ENCODE measurements around the gene CLEC19A. TPM values are rescaled to one million over a fixed set of nuclear protein-coding genes. Genes with fewer than 3 reads are reported as not detected.
A peak's percentile ranks its signal among the peaks of the same experiment; 100 is the strongest.

The CLEC19A gene
- total and polyA plus RNA-seq, 2 experiments from 2014 or later, result not detected

GRCh38 chr16:19264123-19264673, 21.3 kb upstream of the CLEC19A start:
- no peak for ATAC-seq
- Histone ChIP-seq H3K27me3 (ENCODE audit: insufficient read depth) (no peaks in the 10 kb centered on the region), H3K36me3 (ENCODE audit: insufficient read depth) (no peaks in the 10 kb centered on the region), H4K20me1 (replicated peaks; ENCODE audit: insufficient read depth) (no peaks in the 10 kb centered on the region), H3K4me3 (no peak overlapping the region), H3K79me2 (replicated peaks; ENCODE audit: insufficient read depth) (no peaks in the 10 kb centered on the region), H3K4me1 (ENCODE audit: insufficient read depth) (no peaks in the 10 kb centered on the region), H3F3A (replicated peaks; ENCODE audit: low read depth) (no peaks in the 10 kb centered on the region), H3K4me2 (no peak overlapping the region), H2AFZ (no peak overlapping the region), H3K9me2 (ENCODE audit: insufficient read depth) (peaks cover 7% of the 10 kb centered on the region), H3K27ac (ENCODE audit: low read depth) (no peak overlapping the region)
- no peak for DNase-seq (ENCODE audit: low spot score)
- Mint-ChIP-seq H3K36me3 (ENCODE audit: low read depth) (peaks cover 8% of the 10 kb centered on the region), H3K4me1 (no peaks in the 10 kb centered on the region), H3K27me3 (ENCODE audit: insufficient read depth, low read depth, poor library complexity) (peaks cover 6% of the 10 kb centered on the region), H3K4me3 (no peak overlapping the region), H3K9me3 (peaks cover 3% of the 10 kb centered on the region; the same call in 2 of the 3 replicates), H3K27ac (peak overlapping the region; percentile 66)
- TF ChIP-seq CREB1 (CRISPR knock-in tag; IDR thresholded peaks at IDR 0.05; ENCODE audit: low read depth) (no peak), NANOG (IDR thresholded peaks at IDR 0.05; ENCODE audit: borderline replicate concordance) (no peak), EZH2phosphoT487 (IDR thresholded peaks at IDR 0.05; ENCODE audit: unreplicated experiment) (no peak), STAT1 (IDR thresholded peaks at IDR 0.05; ENCODE audit: unreplicated experiment) (no peak), POLR2AphosphoS5 (IDR thresholded peaks at IDR 0.05; ENCODE audit: low read depth) (no peak), JUNB (IDR thresholded peaks at IDR 0.05; ENCODE audit: unreplicated experiment) (no peak), ZNF114 (CRISPR knock-in tag; IDR thresholded peaks at IDR 0.05) (no peak), ZNF331 (CRISPR knock-in tag; IDR thresholded peaks at IDR 0.05; ENCODE audit: low read depth) (no peak), CTCF (conservative IDR thresholded peaks at IDR 0.05; ENCODE audit: low read depth in 2 of 2) (no peak), ZNF462 (CRISPR knock-in tag; IDR thresholded peaks at IDR 0.05) (no peak), REST (IDR thresholded peaks at IDR 0.05; ENCODE audit: unreplicated experiment) (no peak), ETS1 (IDR thresholded peaks at IDR 0.05) (no peak), EZH2 (IDR thresholded peaks at IDR 0.05; ENCODE audit: low read depth, unreplicated experiment) (no peak)
